HG03457 (cell line): Measurements from ENCODE around the gene TOR1B.

ENCODE experiments used
- ATAC-seq: cut with Tn5 transposase; IDR thresholded peaks from one replicate; pipeline ENCODE4 v1.9.1; 2021; ENCODE audit warnings: moderate number of reproducible peaks; ENCODE audit not compliant: unreplicated experiment

The TOR1B gene

GRCh38 chr9:129813661-129814060 lies 10.7 kb downstream of the TOR1B start:
- no peak for ATAC-seq

GRCh38 chr9:129814432-129815223 lies 11.6 kb downstream of the TOR1B start:
- ATAC-seq: no peak

- ATAC-seq: no peak
These were observed 12.3 kb downstream of the TOR1B start for GRCh38 chr9:129815278-129815677.

GRCh38 chr9:129816501-129817435 lies 13.8 kb downstream of the TOR1B start:
- ATAC-seq: no peak

- no peak for ATAC-seq
These were observed 20.0 kb downstream of the TOR1B start for GRCh38 chr9:129822898-129823541.

- no peak for ATAC-seq
These were observed 20.6 kb downstream of the TOR1B start for GRCh38 chr9:129823542-129823934.

- ATAC-seq: no peak
These were observed 21.1 kb downstream of the TOR1B start, which contains the start of gene TOR1A for GRCh38 chr9:129823935-129824601. Gene TOR1A (minus strand): TSS chr9:129824136. CDS start chr9:129824085, 51 bp downstream.

- ATAC-seq: no peak
These were observed 23.4 kb downstream of the TOR1B start for GRCh38 chr9:129826344-129826743.

- ATAC-seq: no peak
These were observed 23.8 kb downstream of the TOR1B start for GRCh38 chr9:129826759-129827158.

- no peak for ATAC-seq
These were observed 25.1 kb downstream of the TOR1B start for GRCh38 chr9:129828051-129828450.

- ATAC-seq: no peak
These were observed 26.0 kb downstream of the TOR1B start for GRCh38 chr9:129828969-129829368.

GRCh38 chr9:129832982-129833381 lies 30.0 kb downstream of the TOR1B start:
- no peak for ATAC-seq

GRCh38 chr9:129834489-129835127 lies 31.6 kb downstream of the TOR1B start:
- ATAC-seq: peak; percentile 18

GRCh38 chr9:129835128-129835859 lies 32.3 kb downstream of the TOR1B start, which contains the start of the genes C9orf78 and USP20:
Gene C9orf78 (minus strand): TSS chr9:129835275. CDS start chr9:129835221, 54 bp downstream.
Gene USP20 (plus strand): TSS chr9:129835458. CDS start chr9:129852556, 17,098 bp downstream.
- ATAC-seq: peak; percentile 84

GRCh38 chr9:129835860-129836223 lies 32.9 kb downstream of the TOR1B start:
- ATAC-seq: no peak

- no peak for ATAC-seq
These were observed 33.5 kb downstream of the TOR1B start for GRCh38 chr9:129836311-129837007.

- ATAC-seq: no peak
These were observed 35.8 kb downstream of the TOR1B start for GRCh38 chr9:129838707-129839259.

GRCh38 chr9:129839324-129840023 lies 36.5 kb downstream of the TOR1B start:
- no peak for ATAC-seq
